Measurements from ENCODE around the gene CD180. TPM values are rescaled to one million over a fixed set of nuclear protein-coding genes. Genes with fewer than 3 reads are reported as not detected.

The CD180 gene
- total RNA-seq, 1 experiment from 2014 or later: not detected

GRCh38 chr5:67187006-67187715 lies 9.4 kb downstream of the CD180 start:
- ChIA-PET POLR2A (no interaction called here), RAD21 (ENCODE audit: low non-redundant PET in 1 of 2, low total read pairs in 2 of 2, uncharacterized antibody in 2 of 2, unreplicated experiment in 2 of 2) (no interaction called here), CTCF (no interaction called here)
- H3K79me2 ChIP-seq (ENCODE audit: insufficient read depth, low read length): no peaks in the 10 kb centered on the region
- no peak overlapping the region for H3K4me2 ChIP-seq (ENCODE audit: low read length)
- no peaks in the 10 kb centered on the region for H3K4me1 ChIP-seq (ENCODE audit: control insufficient read depth in 1 of 2, insufficient read depth in 2 of 2, low read length in 2 of 2)
- intact Hi-C loops (cut with micrococcal nuclease): no loop called here
- H4K20me1 ChIP-seq (ENCODE audit: insufficient read depth): no peaks in the 10 kb centered on the region
- ATAC-seq (no peak), DNase-seq (ENCODE audit: low read depth, low spot score) (no peak)
- H3K9me2 ChIP-seq (ENCODE audit: insufficient read depth): no peaks in the 10 kb centered on the region
- H3K4me3 ChIP-seq (replicated peaks in 1 of 2; ENCODE audit: low read depth in 1 of 2, low read length in 2 of 2): no peak overlapping the region
- no peak overlapping the region for H3K27ac ChIP-seq (ENCODE audit: low read depth, low read length)
- no peaks in the 10 kb centered on the region for H3K27me3 ChIP-seq (ENCODE audit: insufficient read depth, low read length)
- H3K36me3 ChIP-seq (ENCODE audit: control insufficient read depth in 1 of 2, insufficient read depth in 2 of 2, low read length in 2 of 2): no peaks in the 10 kb centered on the region
- TF ChIP-seq EZH2phosphoT487 (IDR thresholded peaks at IDR 0.05; ENCODE audit: borderline replicate concordance) (no peak), JUND (IDR thresholded peaks at IDR 0.05) (no peak), ZBTB33 (IDR thresholded peaks at IDR 0.05; ENCODE audit: extremely low read depth, insufficient replicate concordance, low read length) (no peak)
- no peaks in the 10 kb centered on the region for H3K9me3 ChIP-seq (ENCODE audit: control insufficient read depth in 1 of 2, insufficient read depth in 1 of 2, low read depth in 1 of 2, low read length in 2 of 2)
- H2AFZ ChIP-seq (ENCODE audit: low read depth, low read length, poor library complexity, severe bottlenecking): no peak overlapping the region
- H3K9ac ChIP-seq (ENCODE audit: low read length): no peak overlapping the region
- no TSS peak for BruUV-seq (replicated peaks)

- CTCF ChIA-PET: no interaction called here
- no peaks in the 10 kb centered on the region for H3K4me1 ChIP-seq (ENCODE audit: control insufficient read depth in 1 of 2, insufficient read depth in 2 of 2, low read length in 2 of 2)
- H3K9me3 ChIP-seq (ENCODE audit: control insufficient read depth in 1 of 2, insufficient read depth in 1 of 2, low read depth in 1 of 2, low read length in 2 of 2): no peaks in the 10 kb centered on the region
- H3K9ac ChIP-seq (ENCODE audit: low read length): no peak overlapping the region
- H3K36me3 ChIP-seq (ENCODE audit: control insufficient read depth in 1 of 2, insufficient read depth in 2 of 2, low read length in 2 of 2): no peaks in the 10 kb centered on the region
- H3K27me3 ChIP-seq (ENCODE audit: insufficient read depth, low read length): no peaks in the 10 kb centered on the region
- no peak overlapping the region for H3K4me3 ChIP-seq (replicated peaks in 1 of 2; ENCODE audit: low read depth in 1 of 2, low read length in 2 of 2)
- TF ChIP-seq EZH2 (IDR thresholded peaks at IDR 0.05): no peak
- TF ChIP-seq FOSL1 (IDR thresholded peaks at IDR 0.05; ENCODE audit: low read depth): no peak
- TF ChIP-seq ATF3 (IDR thresholded peaks at IDR 0.05): no peak
- no peak for TF ChIP-seq POLR2A (IDR thresholded peaks at IDR 0.05; ENCODE audit: borderline replicate concordance, extremely low read depth, insufficient read depth, insufficient read length)
- no peak for TF ChIP-seq SP1 (IDR thresholded peaks at IDR 0.05; ENCODE audit: low read depth)
- no peak for TF ChIP-seq YY1 (IDR thresholded peaks at IDR 0.05; ENCODE audit: extremely low read depth, insufficient replicate concordance, low read depth, low read length)
- no peak for TF ChIP-seq CTCF (IDR thresholded peaks at IDR 0.05 in 2 of 3, conservative IDR thresholded peaks at IDR 0.05 in 1 of 3; ENCODE audit: borderline replicate concordance in 1 of 3, insufficient read depth in 1 of 3, low read depth in 2 of 3, low read length in 2 of 3)
- TF ChIP-seq SRF (IDR thresholded peaks at IDR 0.05; ENCODE audit: low read depth): no peak
- ATAC-seq (no peak), DNase-seq (ENCODE audit: low read depth, low spot score) (no peak)
- no peaks in the 10 kb centered on the region for H3K9me2 ChIP-seq (ENCODE audit: insufficient read depth)
- H3K4me2 ChIP-seq (ENCODE audit: low read length): no peak overlapping the region
- H4K20me1 ChIP-seq (ENCODE audit: insufficient read depth): no peaks in the 10 kb centered on the region
- H2AFZ ChIP-seq (ENCODE audit: low read depth, low read length, poor library complexity, severe bottlenecking): no peak overlapping the region
- no peaks in the 10 kb centered on the region for H3K79me2 ChIP-seq (ENCODE audit: insufficient read depth, low read length)
- RAD21 ChIA-PET (ENCODE audit: low non-redundant PET in 1 of 2, low total read pairs in 2 of 2, uncharacterized antibody in 2 of 2, unreplicated experiment in 2 of 2): no interaction called here
- intact Hi-C loops (cut with micrococcal nuclease): no loop called here
- H3K27ac ChIP-seq (ENCODE audit: low read depth, low read length): no peak overlapping the region
- POLR2A ChIA-PET: no interaction called here
- no TSS peak for BruUV-seq (replicated peaks)
Measured at GRCh38 chr5:67183859-67184258, 12.7 kb downstream of the CD180 start.

Measured in HCT116 (cell line).